ENCODE measurements around the gene PIAS4.

The PIAS4 gene

GRCh38 chr19:3970808-3971598 lies 36.5 kb upstream of the PIAS4 start, which contains the start of gene DAPK3:
Gene DAPK3, minus strand, starts transcription at chr19:3971099. Its CDS starts 1,364 bp downstream, at chr19:3969735.
- no peak for TF ChIP-seq CTCF (conservative IDR thresholded peaks at IDR 0.05; ENCODE audit: low read length)
- peak within 1 kb of the TSS; percentile 94 for H3K4me3 ChIP-seq (ENCODE audit: low read length)
- peak; percentile 97 for DNase-seq (ENCODE audit: low read depth)

- no peak for TF ChIP-seq CTCF (conservative IDR thresholded peaks at IDR 0.05; ENCODE audit: low read length)
- no peak overlapping the region for H3K4me3 ChIP-seq (ENCODE audit: low read length)
- no peak for DNase-seq (ENCODE audit: low read depth)
Measured at GRCh38 chr19:3975144-3975543, 32.4 kb upstream of the PIAS4 start.

- no peak for DNase-seq (ENCODE audit: low read depth)
- TF ChIP-seq CTCF (conservative IDR thresholded peaks at IDR 0.05; ENCODE audit: low read length): no peak
Measured at GRCh38 chr19:3975637-3976087, 31.9 kb upstream of the PIAS4 start.

GRCh38 chr19:3976495-3977241 lies 30.9 kb upstream of the PIAS4 start:
- no peak overlapping the region for H3K4me3 ChIP-seq (ENCODE audit: low read length)
- peak; percentile 36 for DNase-seq (ENCODE audit: low read depth)
- no peak for TF ChIP-seq CTCF (conservative IDR thresholded peaks at IDR 0.05; ENCODE audit: low read length)

More at GRCh38 chr19:3975637-3976087, 31.9 kb upstream of the PIAS4 start:
- no peak overlapping the region for H3K4me3 ChIP-seq (ENCODE audit: low read length)

- no peak for DNase-seq (ENCODE audit: low read depth)
- no peak for TF ChIP-seq CTCF (conservative IDR thresholded peaks at IDR 0.05; ENCODE audit: low read length)
- no peak overlapping the region for H3K4me3 ChIP-seq (ENCODE audit: low read length)
Measured at GRCh38 chr19:3977242-3978143, 30.0 kb upstream of the PIAS4 start.

- no peak for DNase-seq (ENCODE audit: low read depth)
- H3K4me3 ChIP-seq (ENCODE audit: low read length): no peak overlapping the region
- no peak for TF ChIP-seq CTCF (conservative IDR thresholded peaks at IDR 0.05; ENCODE audit: low read length)
Measured at GRCh38 chr19:3978145-3978544, 29.4 kb upstream of the PIAS4 start.

Measured in AG10803 (cell line).